SK-N-SH (cell line): ENCODE results near the gene DAB1.

ENCODE experiments used
- EZH2phosphoT487 ChIP-seq: fragments of 200-600 bp; sonication (generic); IDR thresholded peaks from 2 replicates; pipeline ENCODE4 v1.6.1; 2017; ENCODE audit warnings: low read depth, mixed run types, mild to moderate bottlenecking, antibody characterized with exemption, moderate library complexity, borderline replicate concordance
- FOXM1 ChIP-seq: IDR thresholded peaks from 2 replicates; pipeline ENCODE4 v1.4.0; 2012; ENCODE audit warnings: low read depth, mild to moderate bottlenecking
- GABPA ChIP-seq: IDR thresholded peaks from 2 replicates; pipeline ENCODE4 v1.4.0; 2012; ENCODE audit warnings: low read depth, mild to moderate bottlenecking
- GATA2 ChIP-seq: sonication (generic); formaldehyde crosslinking; IDR thresholded peaks from 2 replicates; pipeline ENCODE4 v1.5.0; 2020; ENCODE audit warnings: mild to moderate bottlenecking, missing genetic modification reagents
- MEF2A ChIP-seq: IDR thresholded peaks from 2 replicates; pipeline ENCODE4 v1.4.0; 2012; ENCODE audit warnings: low read depth, borderline replicate concordance
- RAD21 ChIP-seq: IDR thresholded peaks from 2 replicates; pipeline ENCODE4 v1.6.1; 2012; ENCODE audit warnings: mild to moderate bottlenecking, low read length
- SMC3 ChIP-seq: IDR thresholded peaks from 2 replicates; pipeline ENCODE4 v1.6.1; 2012; ENCODE audit warnings: low read depth, low read length, improper control_type of control experiment
- TF ChIP-seq, protein P1 (sequence below): IDR thresholded peaks from 2 replicates; pipeline ENCODE4 v1.6.1; 2012; ENCODE audit warnings: mild to moderate bottlenecking, low read depth, low read length, moderate library complexity
- TF ChIP-seq, protein P2 (sequence below): IDR thresholded peaks from 2 replicates; pipeline ENCODE4; 2012
- TF ChIP-seq, protein P3 (sequence below): fragments of 200-600 bp; sonication (generic); IDR thresholded peaks from 2 replicates; pipeline ENCODE4 v1.6.1; 2017; ENCODE audit warnings: antibody characterized with exemption, mild to moderate bottlenecking, moderate library complexity
- TF ChIP-seq, protein P4 (sequence below): fragments of 150-350 bp; IDR thresholded peaks from 2 replicates; pipeline ENCODE4 v1.6.1; 2017; ENCODE audit warnings: antibody characterized with exemption, low read length, low read depth, borderline replicate concordance
- TF ChIP-seq, protein P5 (sequence below): fragments of 150-350 bp; IDR thresholded peaks from 2 replicates; pipeline ENCODE4 v1.6.1; 2016; ENCODE audit warnings: mild to moderate bottlenecking, low read depth, low read length

DNA sequence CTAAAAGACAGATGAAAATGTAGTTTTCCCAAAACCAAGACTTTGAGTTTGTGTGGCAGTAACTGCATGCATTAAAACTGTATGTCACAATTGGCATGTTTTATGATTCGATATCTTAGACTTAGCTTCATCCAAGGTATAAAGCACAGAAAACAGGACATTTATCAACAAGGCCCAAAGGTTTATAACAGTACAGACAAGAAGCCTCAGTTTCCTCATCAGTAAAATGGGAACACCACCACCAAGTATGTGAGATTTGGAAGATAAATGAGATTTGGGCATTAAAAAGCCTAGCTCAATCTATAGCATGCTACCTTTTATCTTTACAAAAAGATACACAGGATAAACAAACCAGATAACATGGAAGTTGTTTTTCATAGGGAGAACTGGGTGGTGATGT is 128.5 kb downstream of the DAB1 start:
- TF ChIP-seq, protein P1, sequence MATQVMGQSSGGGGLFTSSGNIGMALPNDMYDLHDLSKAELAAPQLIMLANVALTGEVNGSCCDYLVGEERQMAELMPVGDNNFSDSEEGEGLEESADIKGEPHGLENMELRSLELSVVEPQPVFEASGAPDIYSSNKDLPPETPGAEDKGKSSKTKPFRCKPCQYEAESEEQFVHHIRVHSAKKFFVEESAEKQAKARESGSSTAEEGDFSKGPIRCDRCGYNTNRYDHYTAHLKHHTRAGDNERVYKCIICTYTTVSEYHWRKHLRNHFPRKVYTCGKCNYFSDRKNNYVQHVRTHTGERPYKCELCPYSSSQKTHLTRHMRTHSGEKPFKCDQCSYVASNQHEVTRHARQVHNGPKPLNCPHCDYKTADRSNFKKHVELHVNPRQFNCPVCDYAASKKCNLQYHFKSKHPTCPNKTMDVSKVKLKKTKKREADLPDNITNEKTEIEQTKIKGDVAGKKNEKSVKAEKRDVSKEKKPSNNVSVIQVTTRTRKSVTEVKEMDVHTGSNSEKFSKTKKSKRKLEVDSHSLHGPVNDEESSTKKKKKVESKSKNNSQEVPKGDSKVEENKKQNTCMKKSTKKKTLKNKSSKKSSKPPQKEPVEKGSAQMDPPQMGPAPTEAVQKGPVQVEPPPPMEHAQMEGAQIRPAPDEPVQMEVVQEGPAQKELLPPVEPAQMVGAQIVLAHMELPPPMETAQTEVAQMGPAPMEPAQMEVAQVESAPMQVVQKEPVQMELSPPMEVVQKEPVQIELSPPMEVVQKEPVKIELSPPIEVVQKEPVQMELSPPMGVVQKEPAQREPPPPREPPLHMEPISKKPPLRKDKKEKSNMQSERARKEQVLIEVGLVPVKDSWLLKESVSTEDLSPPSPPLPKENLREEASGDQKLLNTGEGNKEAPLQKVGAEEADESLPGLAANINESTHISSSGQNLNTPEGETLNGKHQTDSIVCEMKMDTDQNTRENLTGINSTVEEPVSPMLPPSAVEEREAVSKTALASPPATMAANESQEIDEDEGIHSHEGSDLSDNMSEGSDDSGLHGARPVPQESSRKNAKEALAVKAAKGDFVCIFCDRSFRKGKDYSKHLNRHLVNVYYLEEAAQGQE: no peak
- TF ChIP-seq GABPA (no peak), SMC3 (no peak), RAD21 (no peak), EZH2phosphoT487 (no peak), MEF2A (no peak), GATA2 (CRISPR knock-in tag) (no peak), FOXM1 (no peak)
- TF ChIP-seq, protein P2, sequence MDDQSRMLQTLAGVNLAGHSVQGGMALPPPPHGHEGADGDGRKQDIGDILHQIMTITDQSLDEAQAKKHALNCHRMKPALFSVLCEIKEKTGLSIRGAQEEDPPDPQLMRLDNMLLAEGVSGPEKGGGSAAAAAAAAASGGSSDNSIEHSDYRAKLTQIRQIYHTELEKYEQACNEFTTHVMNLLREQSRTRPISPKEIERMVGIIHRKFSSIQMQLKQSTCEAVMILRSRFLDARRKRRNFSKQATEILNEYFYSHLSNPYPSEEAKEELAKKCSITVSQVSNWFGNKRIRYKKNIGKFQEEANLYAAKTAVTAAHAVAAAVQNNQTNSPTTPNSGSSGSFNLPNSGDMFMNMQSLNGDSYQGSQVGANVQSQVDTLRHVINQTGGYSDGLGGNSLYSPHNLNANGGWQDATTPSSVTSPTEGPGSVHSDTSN: no peak
- TF ChIP-seq, protein P3, sequence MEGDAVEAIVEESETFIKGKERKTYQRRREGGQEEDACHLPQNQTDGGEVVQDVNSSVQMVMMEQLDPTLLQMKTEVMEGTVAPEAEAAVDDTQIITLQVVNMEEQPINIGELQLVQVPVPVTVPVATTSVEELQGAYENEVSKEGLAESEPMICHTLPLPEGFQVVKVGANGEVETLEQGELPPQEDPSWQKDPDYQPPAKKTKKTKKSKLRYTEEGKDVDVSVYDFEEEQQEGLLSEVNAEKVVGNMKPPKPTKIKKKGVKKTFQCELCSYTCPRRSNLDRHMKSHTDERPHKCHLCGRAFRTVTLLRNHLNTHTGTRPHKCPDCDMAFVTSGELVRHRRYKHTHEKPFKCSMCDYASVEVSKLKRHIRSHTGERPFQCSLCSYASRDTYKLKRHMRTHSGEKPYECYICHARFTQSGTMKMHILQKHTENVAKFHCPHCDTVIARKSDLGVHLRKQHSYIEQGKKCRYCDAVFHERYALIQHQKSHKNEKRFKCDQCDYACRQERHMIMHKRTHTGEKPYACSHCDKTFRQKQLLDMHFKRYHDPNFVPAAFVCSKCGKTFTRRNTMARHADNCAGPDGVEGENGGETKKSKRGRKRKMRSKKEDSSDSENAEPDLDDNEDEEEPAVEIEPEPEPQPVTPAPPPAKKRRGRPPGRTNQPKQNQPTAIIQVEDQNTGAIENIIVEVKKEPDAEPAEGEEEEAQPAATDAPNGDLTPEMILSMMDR: no peak
- TF ChIP-seq, protein P4, sequence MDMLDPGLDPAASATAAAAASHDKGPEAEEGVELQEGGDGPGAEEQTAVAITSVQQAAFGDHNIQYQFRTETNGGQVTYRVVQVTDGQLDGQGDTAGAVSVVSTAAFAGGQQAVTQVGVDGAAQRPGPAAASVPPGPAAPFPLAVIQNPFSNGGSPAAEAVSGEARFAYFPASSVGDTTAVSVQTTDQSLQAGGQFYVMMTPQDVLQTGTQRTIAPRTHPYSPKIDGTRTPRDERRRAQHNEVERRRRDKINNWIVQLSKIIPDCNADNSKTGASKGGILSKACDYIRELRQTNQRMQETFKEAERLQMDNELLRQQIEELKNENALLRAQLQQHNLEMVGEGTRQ: no peak
- TF ChIP-seq, protein P5, sequence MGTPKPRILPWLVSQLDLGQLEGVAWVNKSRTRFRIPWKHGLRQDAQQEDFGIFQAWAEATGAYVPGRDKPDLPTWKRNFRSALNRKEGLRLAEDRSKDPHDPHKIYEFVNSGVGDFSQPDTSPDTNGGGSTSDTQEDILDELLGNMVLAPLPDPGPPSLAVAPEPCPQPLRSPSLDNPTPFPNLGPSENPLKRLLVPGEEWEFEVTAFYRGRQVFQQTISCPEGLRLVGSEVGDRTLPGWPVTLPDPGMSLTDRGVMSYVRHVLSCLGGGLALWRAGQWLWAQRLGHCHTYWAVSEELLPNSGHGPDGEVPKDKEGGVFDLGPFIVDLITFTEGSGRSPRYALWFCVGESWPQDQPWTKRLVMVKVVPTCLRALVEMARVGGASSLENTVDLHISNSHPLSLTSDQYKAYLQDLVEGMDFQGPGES: no peak
